Stimulated activated CD4-positive, alpha-beta T cell treated with anti-CD3 and anti-CD28 coated beads, Interleukin-12 subunit alpha, Interleukin-12 subunit beta, amount 100 ng/mL, for 48 hours (primary cell): Measurements from ENCODE around the gene LIN9.
"Not testable (repeated sequence)": the region's sequence is repeated elsewhere in the genome, so short reads cannot be mapped to it uniquely, and the experiment has no call there.

Experiments used
- DNase-seq, 3 donors: peaks; one replicate each; pipeline ENCODE4 v3.0.0-alpha.2; 2020; ENCODE audit warnings: low read depth in 2 of 3, low spot score in 1 of 3

LIN9 gene, protein sequence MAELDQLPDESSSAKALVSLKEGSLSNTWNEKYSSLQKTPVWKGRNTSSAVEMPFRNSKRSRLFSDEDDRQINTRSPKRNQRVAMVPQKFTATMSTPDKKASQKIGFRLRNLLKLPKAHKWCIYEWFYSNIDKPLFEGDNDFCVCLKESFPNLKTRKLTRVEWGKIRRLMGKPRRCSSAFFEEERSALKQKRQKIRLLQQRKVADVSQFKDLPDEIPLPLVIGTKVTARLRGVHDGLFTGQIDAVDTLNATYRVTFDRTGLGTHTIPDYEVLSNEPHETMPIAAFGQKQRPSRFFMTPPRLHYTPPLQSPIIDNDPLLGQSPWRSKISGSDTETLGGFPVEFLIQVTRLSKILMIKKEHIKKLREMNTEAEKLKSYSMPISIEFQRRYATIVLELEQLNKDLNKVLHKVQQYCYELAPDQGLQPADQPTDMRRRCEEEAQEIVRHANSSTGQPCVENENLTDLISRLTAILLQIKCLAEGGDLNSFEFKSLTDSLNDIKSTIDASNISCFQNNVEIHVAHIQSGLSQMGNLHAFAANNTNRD

DNA sequence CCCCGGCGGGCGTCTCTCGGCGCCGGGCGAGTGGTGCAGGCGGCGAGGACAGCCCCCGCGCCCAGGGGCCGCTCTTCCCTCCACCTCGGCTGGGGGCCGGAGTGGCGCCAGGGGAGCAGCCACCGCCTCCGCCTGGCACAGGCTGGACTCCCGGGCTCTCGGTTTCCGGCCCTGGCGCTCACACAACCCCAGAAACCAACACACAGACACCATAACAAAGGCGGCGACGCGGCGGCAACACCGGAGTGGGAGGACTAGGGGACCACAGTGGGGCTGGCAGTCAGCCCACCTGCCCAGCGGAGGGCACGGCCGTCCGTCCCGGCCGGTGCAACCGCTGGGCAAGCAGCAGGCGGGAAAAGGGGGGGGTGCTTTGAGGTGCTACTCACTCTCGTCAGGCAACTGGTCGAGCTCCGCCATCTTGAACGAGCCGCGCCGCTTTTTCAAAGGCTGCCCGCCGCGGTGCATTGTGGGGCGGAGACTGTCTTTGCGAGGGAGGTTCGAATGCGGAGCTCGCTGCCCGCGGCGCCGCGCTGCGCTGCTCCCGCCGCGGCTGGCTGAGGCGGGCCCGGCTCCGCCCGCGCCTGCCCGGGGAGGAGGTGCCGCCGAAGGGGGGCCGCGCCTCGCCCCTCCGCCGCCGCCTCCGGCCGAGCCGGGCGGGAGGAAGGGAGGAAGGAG lies at the start of gene LIN9:
LIN9 (minus strand) TSS at position 442 of the 675 bp plus-strand sequence; CDS start at position 417, 25 bp downstream.
- peak; percentile 87 to 92 (median 91) for DNase-seq

DNA sequence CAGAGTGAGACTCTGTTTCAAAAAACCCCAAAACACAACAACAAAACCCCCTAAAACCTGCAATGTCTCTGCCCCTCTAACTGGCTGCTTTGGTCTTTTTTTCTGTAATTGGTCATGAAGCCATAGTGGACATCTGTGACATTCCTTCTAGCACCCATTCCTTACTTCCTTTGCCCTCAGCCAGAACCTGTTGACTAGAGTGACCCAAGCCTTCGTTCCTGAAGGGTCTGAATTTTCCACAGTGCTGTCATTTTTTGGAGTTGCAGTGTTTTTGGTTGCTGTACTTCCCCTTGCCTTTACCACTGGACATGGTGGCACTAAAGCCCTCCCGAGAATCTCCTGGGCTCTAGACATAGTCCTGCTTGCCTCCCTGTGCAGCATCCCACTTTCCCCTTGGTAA lies 48.5 kb upstream of the LIN9 start:
- DNase-seq, result no peak

DNA sequence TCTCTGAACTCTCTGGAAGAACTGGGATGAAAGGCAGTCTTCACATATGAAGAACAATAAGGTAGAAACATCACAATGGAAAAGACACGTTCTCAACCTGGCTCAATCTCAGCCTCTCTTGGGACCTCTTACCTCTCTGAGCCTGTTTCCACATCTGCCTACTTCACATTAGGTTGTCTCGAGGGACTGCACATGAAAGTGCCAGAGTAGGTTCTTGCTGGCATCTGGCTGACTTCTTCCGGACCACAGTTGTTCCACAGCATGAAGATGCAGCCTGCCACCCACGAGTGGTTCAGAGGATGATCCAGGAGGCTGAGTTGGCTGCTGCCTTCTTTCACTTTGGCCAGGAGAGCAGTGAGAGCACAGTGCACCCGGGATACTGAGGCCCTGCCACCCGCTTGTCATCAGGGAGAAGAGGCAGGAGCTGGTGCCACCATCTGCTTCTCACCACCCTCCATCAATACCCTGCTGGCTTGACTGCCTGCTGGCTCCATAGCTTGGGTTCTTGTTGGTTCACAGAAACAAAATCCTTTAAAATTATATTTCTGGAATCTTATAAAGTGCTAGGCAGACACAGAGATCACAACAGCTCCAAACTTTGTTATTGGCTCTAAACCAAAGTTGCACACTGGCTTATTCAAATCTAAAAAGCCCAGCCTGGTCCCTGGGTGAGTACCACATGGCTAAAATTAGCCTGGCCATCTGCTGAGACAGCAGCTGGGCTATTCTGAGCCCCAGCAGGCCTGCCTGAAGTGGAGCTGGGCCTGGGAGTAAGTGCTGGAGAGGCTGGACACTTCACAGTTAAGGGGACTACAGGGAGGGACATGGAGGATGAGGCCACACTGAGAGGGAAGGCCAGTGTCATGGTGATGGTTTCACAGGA lies 46.9 kb upstream of the LIN9 start:
- DNase-seq, result no peak

DNA sequence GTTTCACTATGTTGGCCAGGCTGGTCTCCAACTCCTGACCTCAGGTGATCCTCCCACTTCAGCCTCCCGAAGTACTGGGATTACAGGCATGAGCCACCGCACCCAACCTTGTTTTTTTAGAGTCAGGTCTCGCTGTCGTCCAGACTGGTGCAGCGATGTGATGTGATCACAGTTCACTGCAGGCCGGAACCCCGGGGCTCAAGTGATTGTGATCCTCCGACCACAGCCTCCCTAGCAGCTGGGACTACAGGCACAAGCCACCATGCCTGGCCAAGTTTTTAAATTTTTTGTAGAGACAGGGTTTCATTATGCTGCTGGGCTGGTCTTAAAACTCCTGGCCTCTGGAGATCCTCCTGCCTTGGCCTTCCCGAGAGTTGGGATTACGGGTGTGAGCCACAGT lies 46.1 kb upstream of the LIN9 start:
- DNase-seq, result no peak

DNA sequence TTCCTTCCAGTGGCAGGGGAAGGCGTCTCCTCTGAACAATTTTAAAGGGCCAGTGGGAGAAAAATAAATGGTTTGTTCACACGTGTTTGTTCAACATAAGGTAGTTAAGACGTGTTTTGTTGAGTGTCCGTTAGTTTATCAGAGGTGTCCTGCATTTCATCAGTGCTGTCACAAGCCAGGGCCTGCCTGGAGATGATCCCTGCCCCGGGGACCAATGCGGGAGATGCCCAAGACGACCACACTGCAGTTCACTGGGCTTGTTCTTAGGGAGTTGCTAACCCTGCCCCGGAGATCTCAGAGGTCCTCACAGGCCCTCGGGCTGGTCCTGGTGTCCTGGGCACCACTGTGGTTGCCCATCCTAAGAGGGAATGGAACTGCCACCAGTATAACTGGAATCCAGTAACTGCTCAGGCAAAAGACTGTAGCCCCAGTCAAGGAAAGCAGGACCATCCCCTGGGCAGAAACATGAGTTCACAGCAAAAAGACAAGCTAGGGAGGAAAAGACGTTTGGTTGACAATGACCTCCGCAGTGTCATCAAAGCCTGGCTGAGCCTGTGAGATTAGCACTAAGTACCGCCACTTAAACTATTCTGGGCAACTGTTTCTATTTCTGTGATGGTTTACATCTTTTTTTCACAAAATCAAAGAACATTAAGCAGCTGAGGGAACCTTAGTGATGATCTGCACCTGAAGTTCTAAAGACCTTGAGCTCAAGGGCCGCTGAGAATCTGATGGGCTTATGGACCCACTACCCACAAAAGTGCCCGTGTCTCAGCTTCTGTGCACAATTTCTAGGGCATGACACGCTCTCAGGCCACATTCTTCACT lies 44.9 kb upstream of the LIN9 start:
- DNase-seq, result no peak

DNA sequence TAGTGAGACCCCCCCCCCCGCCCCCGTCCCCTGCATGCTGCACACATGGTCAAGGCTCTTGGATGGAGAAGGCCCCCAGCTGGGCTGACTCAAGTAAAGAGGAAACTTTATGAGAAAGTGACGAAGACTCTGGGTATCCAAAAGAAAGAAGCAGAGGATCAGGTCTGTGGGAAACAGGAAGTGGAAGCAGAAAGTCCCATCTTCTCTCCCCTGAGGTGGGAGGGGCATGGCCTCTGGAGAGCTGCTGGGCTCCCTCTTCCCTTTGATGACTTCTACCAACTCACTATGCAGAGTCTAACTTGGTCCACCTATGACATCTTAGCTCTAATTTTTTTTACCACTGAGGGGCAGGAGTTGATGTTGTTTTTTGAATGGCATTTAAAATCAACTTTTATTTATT lies 42.7 kb upstream of the LIN9 start:
- DNase-seq, result no peak

DNA sequence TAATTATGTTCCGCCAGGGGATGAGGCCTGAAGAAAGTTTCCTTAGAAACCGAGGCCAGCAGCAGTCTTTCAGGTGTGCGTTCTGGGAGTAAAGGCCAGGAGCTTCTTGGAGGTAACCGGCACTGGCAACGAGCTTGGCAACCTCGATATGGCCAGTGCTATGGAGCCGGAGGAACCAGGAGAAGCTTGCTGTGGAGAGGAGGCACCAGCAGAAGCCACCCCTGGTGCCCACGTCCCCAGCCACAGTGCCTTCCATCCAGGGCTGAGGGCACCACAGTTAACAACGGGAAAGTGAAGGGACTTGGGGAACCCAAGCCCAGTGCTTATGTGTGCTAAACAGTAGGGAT lies 41.5 kb upstream of the LIN9 start:
- no peak for DNase-seq

DNA sequence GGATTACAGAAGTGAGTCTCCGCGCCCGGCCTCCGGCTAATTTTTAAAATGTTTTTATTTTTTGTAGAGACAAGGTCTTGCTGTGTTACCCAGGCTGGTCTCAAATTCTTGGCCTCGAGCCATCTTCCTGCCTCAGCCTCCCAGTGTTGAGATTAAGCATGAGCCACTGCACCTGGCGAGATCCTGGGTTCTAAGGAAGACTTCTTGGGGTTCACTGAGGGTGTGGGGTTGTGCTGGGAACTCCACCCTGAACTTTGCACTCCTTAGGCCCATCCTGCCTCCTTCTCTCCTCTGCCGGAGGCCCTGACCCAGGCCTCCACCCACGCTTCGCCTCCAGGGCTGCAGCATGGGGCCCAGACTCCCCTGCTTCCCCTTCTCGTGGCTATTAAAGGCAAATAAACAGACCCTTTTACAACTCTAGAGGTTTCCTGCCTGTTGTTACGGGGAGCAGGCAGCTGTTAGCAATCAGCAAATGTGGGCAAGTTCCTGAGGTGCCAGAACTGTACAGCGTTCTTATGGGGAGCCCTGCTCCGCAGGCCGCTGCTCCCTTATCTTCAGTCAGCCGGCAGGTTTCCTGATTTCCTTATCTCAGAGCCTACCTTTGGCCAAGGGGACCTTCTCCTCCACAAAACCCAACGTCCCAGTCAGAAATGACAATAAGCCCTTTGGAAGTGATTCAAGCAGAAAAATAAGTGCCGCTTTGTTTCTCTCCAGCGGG lies 41.0 kb upstream of the LIN9 start:
- no peak for DNase-seq

DNA sequence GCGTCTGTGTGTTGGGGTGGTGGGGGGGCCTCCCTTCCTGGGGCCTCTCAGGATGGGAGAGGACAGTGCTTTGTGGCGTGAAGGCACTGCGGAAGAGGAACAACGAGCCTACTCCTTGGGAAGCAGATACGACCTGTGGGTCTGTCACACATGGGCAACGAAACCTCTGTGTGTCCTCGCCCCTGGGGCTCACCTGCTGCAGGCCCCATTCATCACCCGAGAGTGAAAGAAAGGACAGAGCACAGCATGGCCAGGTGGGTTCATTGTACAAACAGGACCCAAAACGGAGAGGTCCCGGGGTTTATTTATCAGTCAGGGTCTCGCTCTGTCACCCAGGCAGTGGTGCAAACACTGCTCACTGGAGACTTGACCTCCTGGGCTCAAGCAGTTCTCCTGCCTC lies 40.1 kb upstream of the LIN9 start:
- DNase-seq, result no peak

DNA sequence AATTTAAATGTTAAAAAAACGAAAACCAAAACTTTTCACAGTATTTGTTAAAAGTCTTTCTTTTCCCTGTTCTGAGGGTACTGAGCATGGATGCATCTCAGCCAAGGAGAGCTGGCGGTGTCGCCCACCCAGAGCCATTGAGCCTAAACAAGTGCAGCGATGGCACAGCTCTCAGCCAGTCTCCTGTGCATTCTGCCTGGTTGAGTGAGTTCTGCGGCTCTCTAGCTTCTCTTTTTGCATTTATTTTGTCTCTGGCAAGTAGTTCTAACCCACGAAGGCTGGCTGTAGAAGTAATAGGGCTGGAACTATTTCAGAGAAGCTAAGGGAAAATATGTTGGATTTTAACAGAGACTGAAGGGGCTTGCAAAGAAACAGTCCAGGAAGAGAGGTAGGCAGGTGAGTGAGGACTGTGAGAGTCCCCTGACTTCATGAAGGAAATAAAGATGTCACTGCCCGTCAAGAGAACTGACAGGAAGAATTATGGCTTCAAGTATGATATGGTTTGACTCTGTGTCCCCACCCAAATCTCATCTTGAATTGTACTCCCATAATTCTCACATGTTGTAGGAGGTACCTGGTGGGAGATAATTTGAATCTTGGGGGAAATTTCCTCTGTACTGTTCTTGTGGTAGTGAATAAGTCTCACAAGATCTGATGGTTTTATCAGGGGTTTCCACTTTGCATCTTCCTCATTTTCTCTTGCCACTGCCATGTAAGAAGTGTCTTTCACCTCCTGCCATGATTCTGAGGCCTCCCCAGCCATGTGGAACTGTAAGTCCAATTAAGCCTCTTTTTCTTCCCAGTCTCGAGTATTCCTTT lies 35.7 kb upstream of the LIN9 start:
- DNase-seq, result no peak

DNA sequence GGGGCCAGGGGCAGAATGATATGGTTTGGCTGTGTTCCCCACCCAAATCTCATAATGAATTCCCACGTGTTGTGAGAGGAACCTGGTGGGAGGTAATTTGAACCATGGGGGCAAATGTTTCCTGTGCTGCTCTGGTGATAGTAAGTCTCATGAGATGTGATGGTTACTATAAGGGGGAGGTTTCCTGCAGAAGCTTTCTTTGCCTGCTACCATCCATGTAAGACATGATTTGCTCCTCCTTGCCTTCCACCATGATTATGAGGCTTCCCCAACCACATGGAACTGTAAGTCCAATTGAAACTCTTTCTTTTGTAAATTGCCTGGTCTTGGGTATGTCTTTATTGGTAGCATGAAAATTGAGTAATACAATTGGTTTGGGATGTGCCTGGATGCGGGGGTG lies 33.7 kb upstream of the LIN9 start:
- no peak for DNase-seq

DNA sequence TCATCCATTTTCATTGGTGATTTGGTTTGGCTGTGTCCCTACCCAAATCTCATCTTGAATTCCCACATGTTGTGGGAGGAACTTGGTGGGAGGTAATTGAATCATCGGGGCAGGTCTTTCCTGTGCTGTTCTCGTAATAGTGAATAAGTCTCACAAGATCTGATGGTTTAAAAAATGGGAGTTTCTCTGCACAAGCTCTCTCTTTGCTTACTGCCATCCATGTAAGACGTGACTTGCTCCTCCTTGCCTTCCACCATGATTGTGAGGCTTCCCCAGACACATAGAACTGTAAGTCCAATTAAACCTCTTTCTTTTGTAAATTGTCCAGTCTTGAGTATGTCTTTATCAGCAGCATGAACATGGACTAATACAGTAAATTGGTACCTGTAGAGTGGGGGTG lies 31.1 kb upstream of the LIN9 start:
- not testable (repeated sequence) for DNase-seq

DNA sequence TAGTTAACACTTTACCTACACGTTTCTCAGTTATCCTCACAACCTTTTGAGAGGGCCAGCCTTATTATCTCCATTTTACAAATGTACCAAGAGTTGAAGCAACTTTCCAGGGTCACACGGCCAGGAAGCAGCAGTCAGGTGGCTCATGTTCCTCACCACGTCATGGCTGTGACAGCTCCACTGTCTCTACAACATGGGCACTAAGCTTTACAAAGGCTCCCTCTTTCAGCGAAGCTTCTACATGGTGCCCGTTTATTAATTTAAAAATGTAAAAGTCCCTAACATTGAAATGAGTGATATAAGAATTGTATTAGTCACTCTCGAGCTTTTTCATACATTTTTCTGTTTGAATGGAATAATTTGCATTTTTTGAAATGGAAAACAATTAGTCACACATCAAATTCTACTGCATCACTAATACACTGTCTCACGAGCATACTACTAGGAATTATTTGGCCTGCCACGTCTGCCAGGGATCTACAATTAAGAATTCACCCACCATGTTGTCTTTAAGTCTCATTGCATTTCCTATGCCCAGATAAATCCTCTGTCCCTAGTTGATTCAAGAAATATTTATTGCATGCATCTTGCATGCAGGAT lies 28.4 kb upstream of the LIN9 start:
- DNase-seq, result no peak

DNA sequence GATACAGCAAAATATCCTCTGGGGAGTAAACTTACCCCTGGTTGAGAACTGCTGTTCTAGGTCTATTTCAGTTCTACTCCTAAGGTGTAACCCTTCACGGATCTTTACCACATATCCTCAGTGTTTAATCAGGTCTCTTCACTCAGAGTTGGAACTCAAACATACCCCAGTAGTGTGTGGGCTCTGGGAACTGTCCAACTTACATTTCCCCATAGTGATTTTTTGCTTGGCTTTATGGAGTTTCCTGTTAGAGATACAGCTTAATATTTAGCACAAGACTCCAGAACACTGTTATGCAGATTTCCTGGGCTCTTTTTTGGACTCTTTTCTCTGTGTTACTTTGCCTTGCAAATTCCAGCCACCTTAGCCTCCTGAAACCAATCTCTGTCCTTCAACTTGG lies 26.7 kb upstream of the LIN9 start:
- DNase-seq, result no peak

DNA sequence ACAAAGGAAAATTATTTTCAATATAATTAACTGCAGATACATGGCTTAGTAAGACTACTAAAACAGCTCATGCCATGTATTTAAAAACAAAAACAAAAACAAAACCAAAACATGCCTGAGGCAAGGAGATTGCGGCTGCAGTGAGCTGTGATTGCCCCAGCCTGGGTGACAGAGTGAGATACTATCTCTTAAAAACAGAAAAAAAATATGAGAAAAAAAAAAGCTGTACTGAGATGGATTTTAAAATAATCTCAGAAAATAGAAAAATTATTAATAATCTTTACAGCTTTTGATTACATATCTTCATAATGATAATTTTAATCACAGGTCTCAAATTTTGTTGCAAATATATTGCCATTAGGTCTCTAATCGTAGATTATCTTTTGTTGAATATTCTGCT lies 24.0 kb upstream of the LIN9 start:
- no peak for DNase-seq

DNA sequence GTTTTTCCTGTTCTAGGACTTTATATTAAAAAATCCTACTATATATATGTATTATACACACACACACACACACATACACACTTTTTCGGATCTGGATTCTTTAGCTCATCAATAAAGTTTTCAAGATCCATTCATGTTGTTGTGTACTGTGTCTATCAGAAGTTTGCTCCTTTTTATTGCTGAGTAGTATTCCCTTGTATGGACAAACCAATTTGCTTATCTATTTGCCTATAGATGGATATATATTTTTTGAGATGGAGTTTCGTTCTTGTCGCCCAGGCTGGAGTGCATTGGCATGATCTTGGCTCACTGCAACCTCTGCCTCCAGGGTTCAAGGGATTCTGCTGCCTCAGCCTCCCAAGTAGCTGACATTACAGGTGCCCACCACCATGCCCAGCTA lies 20.3 kb upstream of the LIN9 start:
- DNase-seq, result no peak

DNA sequence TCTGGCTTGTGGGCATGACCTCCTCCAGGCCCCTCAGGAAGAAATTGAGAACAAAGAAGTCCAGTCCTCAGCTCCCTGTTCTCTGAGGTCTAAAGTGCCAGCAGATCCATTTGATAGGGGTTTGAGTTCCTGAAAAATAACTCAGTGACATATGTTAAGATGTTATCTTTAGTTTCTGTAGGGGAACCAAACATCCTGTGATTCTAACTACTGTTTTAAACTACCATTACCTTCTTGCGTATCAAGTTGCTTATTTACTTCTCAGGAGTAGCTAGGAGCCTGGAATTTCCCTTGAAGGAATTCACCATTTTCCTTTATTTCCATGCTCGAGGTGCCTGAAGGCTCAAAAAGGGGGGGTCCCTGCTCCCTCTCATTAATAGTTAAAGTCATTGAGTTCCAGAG lies 18.8 kb upstream of the LIN9 start:
- no peak for DNase-seq

DNA sequence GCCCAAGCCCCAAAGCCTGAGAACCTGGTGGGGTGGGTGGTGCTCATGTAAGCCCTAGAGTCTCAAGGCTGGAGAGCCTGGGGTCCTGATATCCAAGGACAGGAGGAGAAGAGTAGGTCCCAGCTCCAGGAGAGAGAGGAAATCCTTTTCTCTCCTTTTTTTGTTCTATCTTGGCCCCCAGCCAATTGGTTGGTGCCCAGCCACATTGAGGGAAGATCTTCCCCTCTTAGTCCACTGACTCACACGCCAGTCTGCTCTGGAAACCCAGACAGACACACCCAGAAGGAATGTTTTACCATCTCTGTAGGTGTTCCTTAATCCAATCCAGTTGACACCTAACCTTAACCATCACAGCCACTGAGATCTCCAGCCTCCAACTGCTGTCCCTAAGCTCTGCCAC lies 16.2 kb upstream of the LIN9 start:
- no peak for DNase-seq

DNA sequence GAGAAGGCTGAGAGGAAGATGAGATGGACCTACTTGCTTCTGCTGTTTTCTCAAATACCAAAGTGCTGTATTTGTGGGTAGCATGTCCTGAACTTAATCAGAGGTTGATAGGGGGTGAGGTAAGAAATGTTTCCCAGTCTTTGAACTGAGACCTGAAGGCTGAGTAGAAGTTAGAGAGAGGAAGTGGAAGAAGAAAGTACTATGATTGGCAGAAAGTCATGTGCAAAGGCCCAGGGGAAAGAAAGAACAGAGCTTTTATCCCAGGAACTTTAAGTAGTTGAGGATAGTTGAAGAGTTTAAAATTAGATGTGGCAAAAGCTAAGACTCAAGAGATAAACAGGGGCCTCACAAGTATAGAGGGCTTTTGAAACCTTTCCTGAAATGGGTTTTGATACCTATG lies 15.5 kb upstream of the LIN9 start:
- DNase-seq, result no peak
